HG03108 (cell line): ENCODE data around the gene GCNT2.
"Not testable (repeated sequence)": the region's sequence is repeated elsewhere in the genome, so short reads cannot be mapped to it uniquely, and the experiment has no call there.

ENCODE experiments used
- ATAC-seq: cut with Tn5 transposase; IDR thresholded peaks from one replicate; pipeline ENCODE4 v1.9.1; 2021; ENCODE audit warnings: moderate library complexity; ENCODE audit not compliant: unreplicated experiment

GCNT2 gene

GRCh38 chr6:10521104-10521808 is at the start of gene GCNT2:
GCNT2 (plus strand) TSS chr6:10521351; CDS start chr6:10528912, 7,561 bp downstream.
- peak; percentile 57 for ATAC-seq

- ATAC-seq = no peak
Observed at GRCh38 chr6:10472634-10473033, 48.5 kb upstream of the GCNT2 start.

DNA sequence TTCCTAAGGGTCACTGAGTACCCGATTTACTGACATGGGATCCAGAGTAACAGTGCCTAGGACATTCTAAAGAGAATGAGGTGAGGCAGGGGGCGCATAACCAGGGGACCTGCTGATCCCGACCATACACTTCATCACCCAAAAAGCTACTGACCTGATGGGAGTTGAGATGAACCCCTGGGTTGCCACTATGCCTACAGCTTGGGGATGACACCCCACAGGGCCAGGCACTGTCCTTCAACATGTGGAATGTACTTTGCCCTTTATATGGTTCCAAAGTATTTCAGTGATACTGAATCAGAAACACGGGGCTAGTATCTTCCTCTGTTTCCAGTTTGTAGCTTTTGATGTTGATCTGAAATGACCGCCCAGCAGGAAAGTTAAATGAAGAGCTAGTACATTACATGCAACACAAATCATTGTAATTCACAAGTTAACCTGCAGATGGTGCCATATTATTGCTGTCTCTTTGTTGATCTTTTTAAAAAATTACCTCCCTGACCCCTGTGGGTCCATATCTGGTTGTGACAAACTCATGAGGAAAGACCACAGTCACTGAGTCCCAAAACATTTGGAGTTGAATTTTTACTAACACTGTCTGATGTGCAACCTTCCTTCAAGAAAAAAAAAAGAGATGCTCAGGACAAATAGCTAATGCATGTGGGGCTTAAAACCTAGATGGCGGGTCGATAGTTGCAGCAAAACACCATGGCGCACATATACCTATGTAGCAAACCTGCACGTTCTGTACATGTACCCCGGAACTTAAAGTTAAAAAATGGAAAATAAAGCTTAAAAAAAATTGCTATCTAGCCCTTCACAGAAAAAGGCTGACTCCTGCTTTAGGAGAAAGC is 42.7 kb upstream of the GCNT2 start:
- no peak for ATAC-seq

DNA sequence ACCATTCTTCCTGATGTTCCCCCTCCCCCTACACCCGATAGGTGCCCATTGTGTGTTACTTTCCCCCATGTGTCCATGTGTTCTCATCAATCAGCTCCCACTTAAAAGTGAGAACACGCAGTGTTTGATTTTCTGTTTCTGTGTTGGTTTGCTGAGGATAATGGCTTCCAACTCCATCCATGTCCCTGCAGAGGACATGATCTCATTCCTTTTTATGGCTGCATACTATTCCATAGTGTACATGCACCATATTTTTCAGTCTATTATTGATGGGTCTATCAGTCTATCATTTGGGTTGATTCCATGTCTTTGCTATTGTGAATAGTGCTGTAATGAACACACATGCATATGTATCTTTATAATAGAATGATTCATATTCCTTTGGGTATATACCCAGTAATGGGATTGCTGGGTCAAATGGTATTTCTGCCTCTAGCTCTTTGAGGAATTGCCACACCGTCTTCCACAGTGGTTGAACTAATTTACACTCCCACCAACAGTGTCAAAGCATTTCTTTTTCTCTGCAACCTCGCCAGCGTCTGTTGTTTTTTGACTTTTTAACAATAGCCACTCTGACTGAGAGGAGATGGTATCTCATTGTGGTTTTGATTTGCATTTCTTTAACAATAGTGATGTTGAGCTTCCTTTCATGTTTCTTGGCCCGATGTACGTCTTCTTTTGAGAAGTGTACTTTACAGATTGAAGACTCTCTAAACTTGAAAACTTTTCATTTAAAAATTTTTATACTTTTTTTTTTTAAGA is 41.0 kb upstream of the GCNT2 start:
- no peak for ATAC-seq

DNA sequence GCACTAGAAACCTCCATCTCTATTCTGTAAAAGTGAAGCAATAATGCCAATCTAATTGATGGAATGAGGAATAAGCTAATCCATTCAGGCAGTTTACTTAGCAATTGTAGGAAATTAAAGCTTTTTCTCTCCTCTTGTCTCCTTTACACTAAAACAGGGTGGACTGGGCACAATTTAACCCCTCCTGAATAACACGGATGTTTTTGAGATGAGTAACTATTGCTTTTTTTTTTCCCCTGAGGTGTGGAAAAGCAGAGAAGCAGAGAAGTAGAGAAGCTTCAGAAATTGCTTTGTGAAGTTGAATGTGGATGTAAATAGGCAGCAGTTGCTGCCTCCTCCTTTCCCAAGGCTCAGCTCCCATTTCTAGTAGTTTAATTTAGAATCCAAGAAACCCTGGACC is 40.0 kb upstream of the GCNT2 start:
- no peak for ATAC-seq

- ATAC-seq = no peak
Observed at GRCh38 chr6:10482636-10483257, 38.4 kb upstream of the GCNT2 start.

GRCh38 chr6:10484912-10485311 is 36.2 kb upstream of the GCNT2 start:
- no peak for ATAC-seq

- no peak for ATAC-seq
Observed at GRCh38 chr6:10485406-10485805, 35.7 kb upstream of the GCNT2 start.

- ATAC-seq = no peak
Observed at GRCh38 chr6:10486215-10486614, 34.9 kb upstream of the GCNT2 start.

- ATAC-seq = not testable (repeated sequence)
Observed at GRCh38 chr6:10486944-10487588, 34.1 kb upstream of the GCNT2 start.

DNA sequence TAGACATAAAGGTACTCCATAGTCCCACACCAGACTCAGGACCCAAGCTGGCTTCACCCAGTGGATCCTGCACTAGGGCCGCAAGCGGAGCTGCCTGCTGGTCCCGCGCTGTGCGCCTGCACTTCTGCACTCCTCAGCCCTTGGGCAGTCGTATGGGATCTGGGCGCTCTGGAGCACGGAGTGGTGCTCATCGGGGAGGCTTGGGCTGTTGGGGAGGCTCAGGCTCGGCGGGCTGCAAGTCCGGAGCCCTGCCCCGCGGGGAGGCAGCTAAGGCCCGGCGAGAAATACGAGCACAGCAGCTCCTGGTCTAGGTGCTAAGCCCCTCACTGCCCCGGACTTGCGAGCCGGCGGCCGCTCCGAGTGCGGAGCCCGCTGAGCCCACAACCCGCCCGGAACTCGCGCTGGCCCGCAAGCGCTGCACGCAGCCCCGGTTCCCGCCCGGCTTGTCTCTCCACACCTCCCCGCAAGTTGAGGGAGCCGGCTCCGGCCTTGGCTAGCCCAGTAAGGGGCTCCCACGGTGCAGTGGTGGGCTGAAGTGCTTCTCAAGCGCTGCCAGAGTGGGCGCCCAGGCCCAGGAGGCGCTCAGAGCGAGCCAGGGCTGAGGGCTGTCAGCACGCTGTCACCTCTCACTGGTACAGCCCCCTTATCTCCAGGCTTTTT is 33.4 kb upstream of the GCNT2 start:
- no peak for ATAC-seq

- ATAC-seq = no peak
Observed at GRCh38 chr6:10491463-10491862, 29.7 kb upstream of the GCNT2 start.

GRCh38 chr6:10491905-10492304 is 29.2 kb upstream of the GCNT2 start:
- ATAC-seq = not testable (repeated sequence)

GRCh38 chr6:10495029-10495428 is 26.1 kb upstream of the GCNT2 start:
- no peak for ATAC-seq

GRCh38 chr6:10505529-10505928 is 15.6 kb upstream of the GCNT2 start:
- no peak for ATAC-seq

- ATAC-seq = no peak
Observed at GRCh38 chr6:10507298-10507697, 13.9 kb upstream of the GCNT2 start.

DNA sequence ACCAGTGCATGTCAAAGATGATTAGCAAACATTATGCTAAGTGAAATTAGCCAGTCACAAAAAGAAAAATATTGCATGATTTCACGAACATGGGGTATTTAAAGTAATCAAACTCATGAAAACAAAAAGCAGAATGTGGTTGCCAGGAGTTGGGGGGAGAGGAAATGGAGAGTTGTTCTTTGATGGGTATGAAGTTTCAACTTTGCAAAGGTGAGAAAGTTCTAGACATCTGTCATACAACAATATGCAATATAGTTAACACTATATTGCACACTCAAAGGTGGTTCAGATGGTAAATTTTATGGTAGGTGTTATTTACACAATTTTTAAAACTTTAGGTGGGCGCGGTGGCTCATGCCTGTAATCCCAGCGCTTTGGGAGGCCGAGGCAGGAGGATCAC is 13.4 kb upstream of the GCNT2 start:
- no peak for ATAC-seq

DNA sequence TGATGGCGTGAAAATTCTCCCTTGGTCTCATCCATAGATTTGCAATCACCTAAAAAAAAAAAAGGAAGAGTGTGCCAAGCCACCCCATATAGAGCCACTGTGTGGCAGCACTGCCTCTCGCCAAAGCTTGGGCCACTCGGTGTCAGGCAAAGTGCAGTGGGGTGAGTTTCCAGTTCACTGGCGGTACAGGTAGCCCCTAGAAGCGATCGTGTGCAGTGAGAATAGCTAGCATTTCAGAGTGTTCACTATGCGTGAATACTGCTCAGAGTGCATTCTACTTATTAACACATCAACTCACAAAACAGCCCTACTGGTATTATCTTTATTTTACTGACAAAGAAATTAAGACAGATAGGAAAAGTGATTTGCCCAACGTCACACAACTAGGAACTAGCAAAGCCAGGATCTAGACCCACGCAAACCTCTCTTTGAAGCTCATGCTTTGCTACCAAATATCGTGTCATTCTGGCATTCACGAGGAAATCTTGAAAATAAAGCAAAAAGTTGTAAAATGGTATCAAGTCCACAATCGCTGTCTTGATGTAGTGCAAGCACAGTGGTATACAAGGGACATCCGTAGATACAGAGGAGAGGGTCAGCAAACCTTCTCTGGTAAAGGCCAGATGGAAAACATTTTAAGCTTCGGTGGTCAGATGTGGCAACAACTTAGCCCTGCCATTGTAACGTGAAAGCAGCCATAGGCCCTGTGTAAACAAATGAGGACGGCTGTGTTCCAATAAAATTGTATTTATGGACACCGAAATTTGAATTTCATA is 10.4 kb upstream of the GCNT2 start:
- peak; percentile 97 for ATAC-seq

DNA sequence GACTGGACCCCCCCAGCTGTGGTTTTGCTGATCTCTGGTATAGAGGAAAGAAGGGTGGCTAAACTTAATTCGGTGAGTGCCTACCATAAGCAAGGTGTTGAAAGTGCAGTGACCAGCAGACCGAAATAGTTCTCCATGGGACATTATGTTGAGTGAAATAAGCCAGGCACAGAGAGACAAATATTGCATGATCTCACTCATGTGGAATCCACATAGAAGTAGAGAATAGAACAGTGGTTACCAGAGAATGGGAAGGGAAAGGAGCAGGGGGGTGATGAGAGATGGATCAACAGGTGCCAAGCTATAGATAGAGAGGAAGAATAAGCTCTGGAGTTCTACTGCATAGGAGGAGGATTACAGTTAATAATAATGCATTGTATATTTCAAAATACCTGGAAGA is 9.7 kb upstream of the GCNT2 start:
- no peak for ATAC-seq
